GM23338 (cell line): Measurements from ENCODE around the gene GTF2A1. TPM values are rescaled to one million over a fixed set of nuclear protein-coding genes. Genes with fewer than 3 reads are reported as not detected.

Experiments used
- ATAC-seq: fragments of 200-7000 bp; cut with Tn5 transposase; 3 replicates; pipeline ENCODE4 v1.9.1; 2020
- DNase-seq: peaks from one replicate; pipeline ENCODE4 v3.0.0-alpha.2; 2015; ENCODE audit warnings: low spot score
- H2AFZ ChIP-seq: fragments of 200-600 bp; sonication (generic); 2 replicates; pipeline ENCODE4 v1.8.0; 2016; ENCODE audit warnings: antibody characterized with exemption, mild to moderate bottlenecking, moderate library complexity
- H3F3A ChIP-seq: fragments of 200-600 bp; sonication (generic); replicated peaks from 2 replicates; pipeline ENCODE4 v1.8.0; 2017; ENCODE audit warnings: antibody characterized with exemption, mixed run types, low read depth
- H3K27ac ChIP-seq: fragments of 200-600 bp; sonication (generic); 2 replicates; pipeline ENCODE4 v1.6.1; 2016; ENCODE audit warnings: low read depth
- H3K27me3 ChIP-seq: fragments of 200-600 bp; sonication (generic); 2 replicates; pipeline ENCODE4 v1.8.0; 2016; ENCODE audit warnings: mild to moderate bottlenecking, mixed run types, moderate library complexity; ENCODE audit not compliant: insufficient read depth
- H3K36me3 ChIP-seq: fragments of 200-600 bp; sonication (generic); 2 replicates; pipeline ENCODE4 v1.8.0; 2016; ENCODE audit warnings: mild to moderate bottlenecking; ENCODE audit not compliant: insufficient read depth
- H3K4me1 ChIP-seq: fragments of 200-600 bp; sonication (generic); 2 replicates; pipeline ENCODE4 v1.8.0; 2016; ENCODE audit warnings: mild to moderate bottlenecking, moderate library complexity; ENCODE audit not compliant: insufficient read depth
- H3K4me2 ChIP-seq: fragments of 200-600 bp; sonication (generic); 2 replicates; pipeline ENCODE4 v1.7.1; 2017; ENCODE audit warnings: mixed run types
- H3K4me3 ChIP-seq: fragments of 200-600 bp; sonication (generic); 2 replicates; pipeline ENCODE4 v1.6.1; 2016; ENCODE audit warnings: mixed run types
- H3K79me2 ChIP-seq: fragments of 200-600 bp; sonication (generic); replicated peaks from 2 replicates; pipeline ENCODE4 v1.8.0; 2017; ENCODE audit warnings: mild to moderate bottlenecking; ENCODE audit not compliant: insufficient read depth
- H3K9me2 ChIP-seq: fragments of 200-600 bp; sonication (generic); 2 replicates; pipeline ENCODE4 v1.8.0; 2017; ENCODE audit not compliant: insufficient read depth
- H4K20me1 ChIP-seq: fragments of 200-600 bp; sonication (generic); replicated peaks from 2 replicates; pipeline ENCODE4 v1.8.0; 2017; ENCODE audit warnings: mild to moderate bottlenecking; ENCODE audit not compliant: insufficient read depth
- H3K27ac Mint-ChIP-seq: 2 replicates; pipeline ENCODE4 v1.8.0; 2020; ENCODE audit warnings: inconsistent platforms, mild to moderate bottlenecking, moderate library complexity, mixed read lengths
- H3K27me3 Mint-ChIP-seq: 3 replicates; pipeline ENCODE4 v1.8.0; 2022; ENCODE audit warnings: low read depth, mild to moderate bottlenecking, moderate library complexity, mixed read lengths, inconsistent platforms; ENCODE audit not compliant: insufficient read depth, poor library complexity
- H3K36me3 Mint-ChIP-seq: 3 replicates; pipeline ENCODE4 v1.8.0; 2021; ENCODE audit warnings: low read depth, mild to moderate bottlenecking, inconsistent platforms, moderate library complexity, mixed read lengths
- H3K4me1 Mint-ChIP-seq: 3 replicates; pipeline ENCODE4 v1.8.0; 2020; ENCODE audit warnings: mild to moderate bottlenecking, inconsistent platforms, mixed read lengths
- H3K4me3 Mint-ChIP-seq: 3 replicates; pipeline ENCODE4 v1.8.0; 2021; ENCODE audit warnings: moderate library complexity, mild to moderate bottlenecking, inconsistent platforms, mixed read lengths
- H3K9me3 Mint-ChIP-seq: 3 replicates; pipeline ENCODE4 v1.8.0; 2020; ENCODE audit warnings: moderate library complexity, mild to moderate bottlenecking, inconsistent platforms, mixed read lengths
- NANOG ChIP-seq: IDR thresholded peaks from 2 replicates; pipeline ENCODE4 v1.6.1; 2016; ENCODE audit warnings: antibody characterized with exemption, borderline replicate concordance
- POLR2AphosphoS5 ChIP-seq: IDR thresholded peaks from 2 replicates; pipeline ENCODE4 v1.6.1; 2016; ENCODE audit warnings: antibody characterized with exemption, low read depth
- polyA plus RNA-seq: library from polyadenylated mRNA; unstranded; fragments of >200 nt; fragmentation: Nextera tagmentation; extraction: Ambion mirVana; gene quantifications from 2 replicates; pipeline ENCODE4 v1.2.1, GENCODE V29; 2016
- total RNA-seq: library from RNA; depleted of rRNA; stranded (reverse); fragments of >200 nt; shearing (Covaris generic); gene quantifications from 2 replicates; pipeline ENCODE4 v1.2.3, GENCODE V29; 2014
- TF ChIP-seq, protein P1 (sequence below): IDR thresholded peaks from 2 replicates; pipeline ENCODE4 v1.6.1; 2016; ENCODE audit warnings: antibody characterized with exemption
- TF ChIP-seq, protein P2 (sequence below): fragments of 250-450 bp; sonication (Bioruptor Pico); IDR thresholded peaks from 2 replicates; pipeline ENCODE4 v1.5.0; 2020; ENCODE audit warnings: mild to moderate bottlenecking, moderate library complexity

Gene GTF2A1
- total and polyA plus RNA-seq, 2 experiments from 2014 or later: 12.1 to 50.6 TPM

DNA sequence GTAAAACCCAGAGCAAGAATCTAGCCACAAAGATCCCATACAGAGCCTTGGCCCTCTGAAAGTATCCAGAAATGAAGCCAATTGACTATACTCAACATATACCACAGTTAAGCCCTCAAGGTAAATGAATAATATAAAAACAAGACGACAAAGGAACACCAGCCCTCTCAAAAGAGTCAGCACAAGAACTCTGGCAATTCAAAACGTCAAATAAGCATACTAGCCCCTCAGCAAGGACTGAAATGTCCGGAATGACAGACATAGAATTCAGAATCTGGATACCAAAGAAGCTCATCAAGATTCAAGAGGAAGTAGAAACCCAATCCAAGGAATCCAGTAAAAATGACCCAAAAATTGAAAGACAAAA lies 49.9 kb downstream of the GTF2A1 start:
- Histone ChIP-seq H3K79me2 (no peaks in the 10 kb centered on the region), H2AFZ (no peak overlapping the region), H3K4me1 (no peaks in the 10 kb centered on the region), H3K27ac (no peak overlapping the region), H3F3A (no peaks in the 10 kb centered on the region), H3K36me3 (no peaks in the 10 kb centered on the region), H3K4me3 (no peak overlapping the region; the same call in 1 of the 2 replicates), H3K9me2 (no peaks in the 10 kb centered on the region), H3K4me2 (no peak overlapping the region), H3K27me3 (no peaks in the 10 kb centered on the region), H4K20me1 (no peaks in the 10 kb centered on the region; the same call in 1 of the 2 replicates)
- Mint-ChIP-seq H3K4me1 (peaks cover 8% of the 10 kb centered on the region; the same call in 2 of the 3 replicates), H3K36me3 (peaks cover 5% of the 10 kb centered on the region; the same call in 2 of the 3 replicates), H3K27ac (peak overlapping the region; percentile 74; the same call in 1 of the 2 replicates), H3K4me3 (peak overlapping the region; percentile 92), H3K27me3 (no peaks in the 10 kb centered on the region), H3K9me3 (no peaks in the 10 kb centered on the region)
- DNase-seq: no peak
- no peak for ATAC-seq
- TF ChIP-seq POLR2AphosphoS5: no peak
- TF ChIP-seq, protein P1, sequence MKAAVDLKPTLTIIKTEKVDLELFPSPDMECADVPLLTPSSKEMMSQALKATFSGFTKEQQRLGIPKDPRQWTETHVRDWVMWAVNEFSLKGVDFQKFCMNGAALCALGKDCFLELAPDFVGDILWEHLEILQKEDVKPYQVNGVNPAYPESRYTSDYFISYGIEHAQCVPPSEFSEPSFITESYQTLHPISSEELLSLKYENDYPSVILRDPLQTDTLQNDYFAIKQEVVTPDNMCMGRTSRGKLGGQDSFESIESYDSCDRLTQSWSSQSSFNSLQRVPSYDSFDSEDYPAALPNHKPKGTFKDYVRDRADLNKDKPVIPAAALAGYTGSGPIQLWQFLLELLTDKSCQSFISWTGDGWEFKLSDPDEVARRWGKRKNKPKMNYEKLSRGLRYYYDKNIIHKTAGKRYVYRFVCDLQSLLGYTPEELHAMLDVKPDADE: no peak
- no peak for TF ChIP-seq NANOG
- TF ChIP-seq, protein P2, sequence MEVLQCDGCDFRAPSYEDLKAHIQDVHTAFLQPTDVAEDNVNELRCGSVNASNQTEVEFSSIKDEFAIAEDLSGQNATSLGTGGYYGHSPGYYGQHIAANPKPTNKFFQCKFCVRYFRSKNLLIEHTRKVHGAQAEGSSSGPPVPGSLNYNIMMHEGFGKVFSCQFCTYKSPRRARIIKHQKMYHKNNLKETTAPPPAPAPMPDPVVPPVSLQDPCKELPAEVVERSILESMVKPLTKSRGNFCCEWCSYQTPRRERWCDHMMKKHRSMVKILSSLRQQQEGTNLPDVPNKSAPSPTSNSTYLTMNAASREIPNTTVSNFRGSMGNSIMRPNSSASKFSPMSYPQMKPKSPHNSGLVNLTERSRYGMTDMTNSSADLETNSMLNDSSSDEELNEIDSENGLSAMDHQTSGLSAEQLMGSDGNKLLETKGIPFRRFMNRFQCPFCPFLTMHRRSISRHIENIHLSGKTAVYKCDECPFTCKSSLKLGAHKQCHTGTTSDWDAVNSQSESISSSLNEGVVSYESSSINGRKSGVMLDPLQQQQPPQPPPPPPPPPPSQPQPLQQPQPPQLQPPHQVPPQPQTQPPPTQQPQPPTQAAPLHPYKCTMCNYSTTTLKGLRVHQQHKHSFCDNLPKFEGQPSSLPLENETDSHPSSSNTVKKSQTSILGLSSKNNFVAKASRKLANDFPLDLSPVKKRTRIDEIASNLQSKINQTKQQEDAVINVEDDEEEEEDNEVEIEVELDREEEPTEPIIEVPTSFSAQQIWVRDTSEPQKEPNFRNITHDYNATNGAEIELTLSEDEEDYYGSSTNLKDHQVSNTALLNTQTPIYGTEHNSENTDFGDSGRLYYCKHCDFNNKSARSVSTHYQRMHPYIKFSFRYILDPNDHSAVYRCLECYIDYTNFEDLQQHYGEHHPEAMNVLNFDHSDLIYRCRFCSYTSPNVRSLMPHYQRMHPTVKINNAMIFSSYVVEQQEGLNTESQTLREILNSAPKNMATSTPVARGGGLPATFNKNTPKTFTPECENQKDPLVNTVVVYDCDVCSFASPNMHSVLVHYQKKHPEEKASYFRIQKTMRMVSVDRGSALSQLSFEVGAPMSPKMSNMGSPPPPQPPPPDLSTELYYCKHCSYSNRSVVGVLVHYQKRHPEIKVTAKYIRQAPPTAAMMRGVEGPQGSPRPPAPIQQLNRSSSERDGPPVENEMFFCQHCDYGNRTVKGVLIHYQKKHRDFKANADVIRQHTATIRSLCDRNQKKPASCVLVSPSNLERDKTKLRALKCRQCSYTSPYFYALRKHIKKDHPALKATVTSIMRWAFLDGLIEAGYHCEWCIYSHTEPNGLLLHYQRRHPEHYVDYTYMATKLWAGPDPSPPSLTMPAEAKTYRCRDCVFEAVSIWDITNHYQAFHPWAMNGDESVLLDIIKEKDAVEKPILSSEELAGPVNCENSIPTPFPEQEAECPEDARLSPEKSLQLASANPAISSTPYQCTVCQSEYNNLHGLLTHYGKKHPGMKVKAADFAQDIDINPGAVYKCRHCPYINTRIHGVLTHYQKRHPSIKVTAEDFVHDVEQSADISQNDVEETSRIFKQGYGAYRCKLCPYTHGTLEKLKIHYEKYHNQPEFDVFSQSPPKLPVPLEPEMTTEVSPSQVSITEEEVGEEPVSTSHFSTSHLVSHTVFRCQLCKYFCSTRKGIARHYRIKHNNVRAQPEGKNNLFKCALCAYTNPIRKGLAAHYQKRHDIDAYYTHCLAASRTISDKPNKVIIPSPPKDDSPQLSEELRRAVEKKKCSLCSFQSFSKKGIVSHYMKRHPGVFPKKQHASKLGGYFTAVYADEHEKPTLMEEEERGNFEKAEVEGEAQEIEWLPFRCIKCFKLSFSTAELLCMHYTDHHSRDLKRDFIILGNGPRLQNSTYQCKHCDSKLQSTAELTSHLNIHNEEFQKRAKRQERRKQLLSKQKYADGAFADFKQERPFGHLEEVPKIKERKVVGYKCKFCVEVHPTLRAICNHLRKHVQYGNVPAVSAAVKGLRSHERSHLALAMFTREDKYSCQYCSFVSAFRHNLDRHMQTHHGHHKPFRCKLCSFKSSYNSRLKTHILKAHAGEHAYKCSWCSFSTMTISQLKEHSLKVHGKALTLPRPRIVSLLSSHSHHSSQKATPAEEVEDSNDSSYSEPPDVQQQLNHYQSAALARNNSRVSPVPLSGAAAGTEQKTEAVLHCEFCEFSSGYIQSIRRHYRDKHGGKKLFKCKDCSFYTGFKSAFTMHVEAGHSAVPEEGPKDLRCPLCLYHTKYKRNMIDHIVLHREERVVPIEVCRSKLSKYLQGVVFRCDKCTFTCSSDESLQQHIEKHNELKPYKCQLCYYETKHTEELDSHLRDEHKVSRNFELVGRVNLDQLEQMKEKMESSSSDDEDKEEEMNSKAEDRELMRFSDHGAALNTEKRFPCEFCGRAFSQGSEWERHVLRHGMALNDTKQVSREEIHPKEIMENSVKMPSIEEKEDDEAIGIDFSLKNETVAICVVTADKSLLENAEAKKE (CRISPR knock-in tag): no peak
